ENCODE results near the gene NUP205.
"Not testable (repeated sequence)": the region's sequence is repeated elsewhere in the genome, so short reads cannot be mapped to it uniquely, and the experiment has no call there.

NUP205 gene

GRCh38 chr7:135665042-135665441 lies 107.3 kb downstream of the NUP205 start:
- TF ChIP-seq, protein P1, sequence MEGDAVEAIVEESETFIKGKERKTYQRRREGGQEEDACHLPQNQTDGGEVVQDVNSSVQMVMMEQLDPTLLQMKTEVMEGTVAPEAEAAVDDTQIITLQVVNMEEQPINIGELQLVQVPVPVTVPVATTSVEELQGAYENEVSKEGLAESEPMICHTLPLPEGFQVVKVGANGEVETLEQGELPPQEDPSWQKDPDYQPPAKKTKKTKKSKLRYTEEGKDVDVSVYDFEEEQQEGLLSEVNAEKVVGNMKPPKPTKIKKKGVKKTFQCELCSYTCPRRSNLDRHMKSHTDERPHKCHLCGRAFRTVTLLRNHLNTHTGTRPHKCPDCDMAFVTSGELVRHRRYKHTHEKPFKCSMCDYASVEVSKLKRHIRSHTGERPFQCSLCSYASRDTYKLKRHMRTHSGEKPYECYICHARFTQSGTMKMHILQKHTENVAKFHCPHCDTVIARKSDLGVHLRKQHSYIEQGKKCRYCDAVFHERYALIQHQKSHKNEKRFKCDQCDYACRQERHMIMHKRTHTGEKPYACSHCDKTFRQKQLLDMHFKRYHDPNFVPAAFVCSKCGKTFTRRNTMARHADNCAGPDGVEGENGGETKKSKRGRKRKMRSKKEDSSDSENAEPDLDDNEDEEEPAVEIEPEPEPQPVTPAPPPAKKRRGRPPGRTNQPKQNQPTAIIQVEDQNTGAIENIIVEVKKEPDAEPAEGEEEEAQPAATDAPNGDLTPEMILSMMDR (IDR thresholded peaks at IDR 0.05; ENCODE audit: low read length, missing control alignments): no peak
- DNase-seq (ENCODE audit: low read depth): no peak

GRCh38 chr7:135666156-135666555 lies 108.4 kb downstream of the NUP205 start:
- TF ChIP-seq, protein P1 (IDR thresholded peaks at IDR 0.05; ENCODE audit: low read length, missing control alignments): no peak
- no peak for DNase-seq (ENCODE audit: low read depth)
- H3K4me3 ChIP-seq (replicated peaks; ENCODE audit: low read depth, low read length): no peak overlapping the region

More at GRCh38 chr7:135665042-135665441, 107.3 kb downstream of the NUP205 start:
- H3K4me3 ChIP-seq (replicated peaks; ENCODE audit: low read depth, low read length): no peak overlapping the region

GRCh38 chr7:135666846-135667245 lies 109.1 kb downstream of the NUP205 start:
- H3K4me3 ChIP-seq (replicated peaks; ENCODE audit: low read depth, low read length): no peak overlapping the region
- TF ChIP-seq, protein P1 (IDR thresholded peaks at IDR 0.05; ENCODE audit: low read length, missing control alignments): no peak
- DNase-seq (ENCODE audit: low read depth): no peak

GRCh38 chr7:135667626-135668025 lies 109.9 kb downstream of the NUP205 start:
- not testable (repeated sequence) for H3K4me3 ChIP-seq (replicated peaks; ENCODE audit: low read depth, low read length); DNase-seq (ENCODE audit: low read depth)

DNA sequence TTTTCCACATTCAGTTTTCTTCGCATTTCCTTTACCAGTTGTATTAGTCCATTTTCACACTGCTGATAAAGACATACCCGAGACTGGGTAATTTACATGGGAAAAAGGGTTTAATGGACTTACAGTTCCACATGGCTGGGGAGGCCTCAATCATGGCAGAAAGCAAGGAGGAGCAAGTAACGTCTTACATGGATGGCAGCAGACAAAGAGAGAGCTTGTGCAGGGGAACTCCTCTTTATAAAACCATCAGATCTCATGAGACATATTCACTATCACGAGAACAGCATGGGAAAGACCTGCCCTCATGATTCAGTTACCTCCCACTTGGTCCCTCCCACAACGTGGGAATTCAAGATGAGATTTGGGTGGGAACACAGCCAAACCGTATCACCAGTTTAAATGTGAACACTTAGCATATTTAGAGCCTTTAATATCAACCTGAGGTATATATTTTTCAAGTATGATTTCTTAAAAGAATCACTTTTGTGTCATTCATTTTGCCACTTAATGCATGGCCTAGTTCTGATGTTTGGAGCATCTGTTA lies 111.2 kb downstream of the NUP205 start:
- DNase-seq (ENCODE audit: low read depth); H3K4me3 ChIP-seq (replicated peaks; ENCODE audit: low read depth, low read length): not testable (repeated sequence)

- DNase-seq (ENCODE audit: low read depth): no peak
- no peak overlapping the region for H3K4me3 ChIP-seq (replicated peaks; ENCODE audit: low read depth, low read length)
- TF ChIP-seq, protein P1 (IDR thresholded peaks at IDR 0.05; ENCODE audit: low read length, missing control alignments): no peak
These were observed 112.1 kb downstream of the NUP205 start for GRCh38 chr7:135669774-135670173.

GRCh38 chr7:135670179-135670578 lies 112.5 kb downstream of the NUP205 start:
- TF ChIP-seq, protein P1 (IDR thresholded peaks at IDR 0.05; ENCODE audit: low read length, missing control alignments): no peak
- DNase-seq (ENCODE audit: low read depth): peak; percentile 62
- no peak overlapping the region for H3K4me3 ChIP-seq (replicated peaks; ENCODE audit: low read depth, low read length)

GRCh38 chr7:135672560-135673359 lies 115.0 kb downstream of the NUP205 start:
- TF ChIP-seq, protein P1 (IDR thresholded peaks at IDR 0.05; ENCODE audit: low read length, missing control alignments): peak; percentile 91
- peak; percentile 89 for DNase-seq (ENCODE audit: low read depth)
- H3K4me3 ChIP-seq (replicated peaks; ENCODE audit: low read depth, low read length): no peak overlapping the region
